Suppressor macrophage (primary cell): Measurements from ENCODE around the gene CCDC6.
A peak's percentile ranks its signal among the peaks of the same experiment; 100 is the strongest.
"Not testable (repeated sequence)": the region's sequence is repeated elsewhere in the genome, so short reads cannot be mapped to it uniquely, and the experiment has no call there.

ENCODE experiments used
- DNase-seq, 4 experiments: peaks; one replicate each; pipeline ENCODE4 v3.0.0-alpha.2; 2020 to 2022

Gene CCDC6

GRCh38 chr10:59905731-59906416 lies 482 bp downstream of the CCDC6 start:
- DNase-seq, result peak in 2 of 4 experiments; percentile 6 to 30

DNA sequence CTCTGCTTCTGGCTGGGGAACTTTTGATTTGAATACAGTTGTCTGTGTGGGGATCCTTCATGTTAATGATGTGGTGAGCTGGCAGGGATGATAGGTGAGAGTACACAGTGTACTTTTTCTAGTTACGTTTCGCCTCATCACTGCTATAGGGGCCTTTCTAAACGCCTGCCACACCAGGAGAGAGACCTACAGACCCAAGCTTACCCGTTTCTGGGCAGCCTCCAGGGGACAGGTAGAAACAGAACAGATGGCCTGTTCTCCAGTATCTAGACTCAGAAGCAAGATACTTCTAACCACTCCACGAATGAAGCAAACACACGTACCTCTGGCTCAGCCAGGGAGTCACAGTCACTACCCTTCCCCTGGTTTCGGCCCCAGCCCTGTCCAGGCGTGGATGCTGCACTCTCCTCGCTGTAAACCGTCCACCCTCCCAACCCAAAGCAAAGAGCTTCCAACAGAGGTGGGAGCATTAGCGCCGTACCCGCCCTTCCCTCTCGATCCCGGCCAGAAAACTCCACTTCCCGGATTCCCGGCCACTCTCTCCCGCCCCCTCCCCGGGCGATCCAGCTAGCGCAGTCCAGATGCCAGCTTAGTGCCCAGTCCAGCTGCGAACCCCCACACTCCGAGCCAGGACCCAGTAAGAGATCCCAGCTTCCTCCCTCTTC lies 1.2 kb downstream of the CCDC6 start:
- peak in 1 of 4 experiments; percentile 4 for DNase-seq

DNA sequence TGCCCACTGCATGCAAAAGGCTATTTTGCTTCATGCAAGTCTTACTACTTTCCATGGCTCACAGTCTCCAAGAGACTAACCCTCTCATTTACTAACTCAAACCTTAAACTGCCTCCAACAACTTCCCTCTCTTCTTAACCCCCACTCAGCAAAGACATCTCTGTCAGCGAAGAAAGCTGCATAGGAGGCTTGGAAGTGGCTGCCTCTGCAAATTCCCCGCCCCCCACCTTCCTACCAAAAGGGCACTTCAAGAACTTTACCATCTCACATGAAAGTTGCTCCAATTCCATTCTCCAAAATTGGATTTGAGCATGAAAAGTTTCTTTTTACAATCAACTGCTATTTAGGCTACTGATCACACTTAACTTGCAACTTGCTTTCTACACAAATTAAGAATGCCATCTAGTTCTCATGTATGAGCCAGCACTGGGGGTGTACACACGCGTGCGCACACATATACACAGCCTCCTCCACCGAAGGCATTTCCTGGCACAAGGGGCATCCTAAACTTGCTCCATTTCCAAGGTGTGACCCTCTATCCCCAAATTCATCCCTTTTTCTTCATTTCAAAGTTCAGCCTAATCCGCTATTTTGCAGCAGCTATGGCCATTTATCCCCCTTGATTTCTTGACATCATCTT lies 1.8 kb downstream of the CCDC6 start:
- peak; percentile 13 to 60 (median 49) for DNase-seq

DNA sequence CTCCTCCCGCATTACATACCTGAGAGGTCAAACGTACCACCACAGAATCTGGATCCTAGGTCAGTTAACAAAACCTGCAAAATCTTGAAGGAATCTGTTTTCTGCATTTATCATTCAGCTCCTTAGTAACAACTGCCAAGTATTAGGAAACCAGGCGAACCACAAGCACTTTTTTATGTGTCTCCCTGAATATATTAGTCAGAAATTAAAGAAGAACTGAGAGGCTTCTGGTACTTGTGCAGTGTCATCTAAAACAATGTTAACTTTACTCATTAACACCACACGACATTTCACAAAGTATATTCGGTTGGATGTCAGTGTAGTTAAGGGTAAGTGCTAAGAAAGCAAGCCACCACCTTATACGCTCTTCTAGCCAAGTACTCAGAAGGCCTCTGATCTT lies 2.5 kb downstream of the CCDC6 start:
- peak in 3 of 4 experiments; percentile 14 to 58 (median 52) for DNase-seq

- DNase-seq, result no peak
Observed at GRCh38 chr10:59902016-59902415, 4.3 kb downstream of the CCDC6 start.

GRCh38 chr10:59901470-59901869 lies 4.9 kb downstream of the CCDC6 start:
- no peak for DNase-seq

- no peak for DNase-seq
Observed at GRCh38 chr10:59900048-59900727, 6.2 kb downstream of the CCDC6 start.

DNA sequence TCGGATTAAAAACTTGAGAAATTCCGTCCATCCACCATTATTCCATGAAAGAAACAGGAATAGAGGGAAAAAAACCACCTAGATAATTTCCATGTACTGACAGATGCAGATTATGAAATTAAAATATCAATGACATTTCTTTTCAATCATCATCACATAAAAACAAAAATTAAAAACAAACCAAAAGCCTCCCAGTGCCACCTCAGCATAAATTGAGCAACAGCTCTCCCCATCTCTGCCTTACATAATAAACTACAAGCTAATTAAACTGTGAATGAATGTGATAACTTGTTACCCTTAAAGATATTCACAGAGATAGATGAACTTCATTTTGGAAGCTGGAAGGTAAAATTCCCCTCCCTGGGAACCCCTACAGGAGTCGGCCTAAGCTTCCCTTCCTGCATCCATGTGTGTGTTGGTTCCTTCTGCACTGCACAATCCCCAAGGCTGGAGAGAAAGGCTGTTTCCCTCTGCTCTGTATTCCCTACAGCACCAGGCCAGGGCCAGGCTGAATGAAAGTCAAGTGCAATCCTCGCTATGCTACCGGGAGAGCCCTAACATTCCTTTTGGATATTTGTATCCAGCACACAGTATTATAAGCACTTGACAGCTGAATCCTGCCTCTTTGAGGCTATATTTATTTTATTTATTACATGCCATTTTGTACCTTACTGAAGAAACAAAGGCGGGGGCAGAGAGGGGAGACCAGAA lies 8.1 kb downstream of the CCDC6 start:
- DNase-seq, result no peak

- no peak for DNase-seq
Observed at GRCh38 chr10:59896191-59896590, 10.2 kb downstream of the CCDC6 start.

- DNase-seq, result no peak
Observed at GRCh38 chr10:59895629-59896116, 10.7 kb downstream of the CCDC6 start.

DNA sequence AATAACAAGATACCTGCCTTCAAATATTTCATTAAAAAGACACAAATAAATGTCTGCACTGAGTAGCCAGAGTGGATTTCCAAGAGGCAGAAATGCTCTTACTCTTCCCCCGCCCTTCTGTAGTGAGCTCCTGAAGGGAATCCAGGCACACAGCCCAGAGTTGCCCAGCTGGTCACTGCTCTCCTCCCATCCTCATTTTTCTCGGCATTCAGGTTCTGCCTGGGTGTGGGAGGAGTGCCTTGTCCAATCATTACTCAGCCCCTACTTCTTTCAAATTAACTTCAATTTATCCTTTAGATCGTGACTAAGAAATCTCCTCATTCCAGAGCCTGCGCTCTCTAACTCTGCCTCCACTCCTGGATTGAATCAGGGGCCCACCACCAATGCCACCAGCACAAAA lies 12.2 kb downstream of the CCDC6 start:
- DNase-seq, result no peak

- peak; percentile 54 to 66 (median 66) for DNase-seq
Observed at GRCh38 chr10:59892697-59893096, 13.7 kb downstream of the CCDC6 start.

DNA sequence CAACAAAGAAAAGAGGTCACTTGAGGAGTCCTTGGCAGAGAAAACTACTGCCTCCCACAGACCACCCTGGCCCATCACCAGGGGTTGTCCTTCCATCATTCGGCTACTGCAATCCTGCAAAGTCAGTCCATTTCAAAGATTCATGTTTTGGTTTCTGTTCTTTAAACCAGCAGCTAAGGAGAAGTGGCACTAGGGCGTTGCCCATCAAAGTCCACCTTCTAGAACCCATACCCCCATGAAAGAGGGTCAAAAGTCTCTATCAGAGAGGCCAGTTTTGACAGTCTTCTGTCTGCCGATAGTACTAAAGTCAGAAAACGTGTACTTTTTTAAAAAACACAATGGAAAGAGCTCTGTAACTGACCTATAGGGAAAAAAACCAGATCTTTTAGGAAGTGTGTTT lies 14.4 kb downstream of the CCDC6 start:
- DNase-seq, result peak in 2 of 4 experiments; percentile 36 to 46

- DNase-seq, result peak in 3 of 4 experiments; percentile 10 to 29 (median 16)
Observed at GRCh38 chr10:59891349-59891748, 15.0 kb downstream of the CCDC6 start.

- DNase-seq, result no peak
Observed at GRCh38 chr10:59888781-59889435, 17.4 kb downstream of the CCDC6 start.

DNA sequence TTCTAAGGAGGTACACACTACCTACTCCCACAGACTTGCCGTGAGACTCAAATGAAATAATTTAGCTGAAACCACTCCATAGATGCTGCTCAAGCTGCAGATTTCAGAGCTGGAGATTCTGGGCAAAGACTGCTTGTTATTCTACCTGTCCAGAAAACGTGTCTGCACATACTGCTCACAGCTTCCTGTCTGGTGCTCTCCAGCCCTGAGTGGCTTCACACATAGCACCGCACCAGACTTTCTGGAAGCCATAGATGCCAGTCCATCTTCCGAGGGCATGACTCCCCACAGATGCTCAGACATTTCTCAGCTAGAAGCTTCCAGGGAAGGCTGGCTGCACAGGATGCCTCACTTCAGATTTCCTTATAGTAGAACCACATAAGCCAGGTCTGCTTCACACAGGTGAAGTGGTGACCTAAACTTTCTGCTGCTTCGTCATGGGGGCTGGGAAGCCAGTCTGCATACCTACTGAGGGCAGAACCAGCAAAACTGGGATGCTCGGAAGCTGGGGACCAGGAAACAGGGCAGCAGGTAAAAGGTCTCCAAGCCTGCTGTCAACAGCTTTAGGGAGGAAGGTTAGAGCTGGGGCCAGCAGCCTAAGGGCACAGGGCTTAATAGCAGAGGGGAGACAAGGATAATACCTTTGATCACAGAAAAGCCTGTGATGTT lies 18.2 kb downstream of the CCDC6 start:
- DNase-seq, result no peak

DNA sequence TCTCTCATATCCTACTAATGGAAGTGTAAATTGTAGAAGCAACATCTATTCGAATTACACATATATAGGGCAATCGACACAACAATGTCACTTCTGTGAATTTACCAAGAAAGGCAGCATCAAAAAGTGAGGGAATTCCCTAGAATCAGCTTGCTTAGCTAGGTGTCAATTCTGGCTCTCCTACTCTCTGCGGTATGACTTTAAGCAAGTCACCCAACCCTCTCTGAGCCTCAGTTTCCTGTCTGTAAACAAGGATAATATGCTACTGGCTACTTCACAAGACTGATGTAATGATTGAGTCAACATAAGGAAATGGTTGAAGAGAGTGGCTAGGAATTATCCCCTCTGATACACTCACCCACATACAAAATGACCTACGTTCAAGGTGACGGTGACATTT lies 19.4 kb downstream of the CCDC6 start:
- DNase-seq, result peak in 1 of 4 experiments; percentile 20

- DNase-seq, result peak; percentile 55 to 77 (median 74)
Observed at GRCh38 chr10:59885430-59886134, 20.8 kb downstream of the CCDC6 start.

- not testable (repeated sequence) for DNase-seq
Observed at GRCh38 chr10:59884893-59885292, 21.5 kb downstream of the CCDC6 start.

- no peak for DNase-seq
Observed at GRCh38 chr10:59881640-59882039, 24.7 kb downstream of the CCDC6 start.
